ENCODE measurements around the gene CHAF1B. TPM values are rescaled to one million over a fixed set of nuclear protein-coding genes. Genes with fewer than 3 reads are reported as not detected.

The CHAF1B gene
- total RNA-seq, 1 experiment from 2014 or later: 20.7 TPM

DNA sequence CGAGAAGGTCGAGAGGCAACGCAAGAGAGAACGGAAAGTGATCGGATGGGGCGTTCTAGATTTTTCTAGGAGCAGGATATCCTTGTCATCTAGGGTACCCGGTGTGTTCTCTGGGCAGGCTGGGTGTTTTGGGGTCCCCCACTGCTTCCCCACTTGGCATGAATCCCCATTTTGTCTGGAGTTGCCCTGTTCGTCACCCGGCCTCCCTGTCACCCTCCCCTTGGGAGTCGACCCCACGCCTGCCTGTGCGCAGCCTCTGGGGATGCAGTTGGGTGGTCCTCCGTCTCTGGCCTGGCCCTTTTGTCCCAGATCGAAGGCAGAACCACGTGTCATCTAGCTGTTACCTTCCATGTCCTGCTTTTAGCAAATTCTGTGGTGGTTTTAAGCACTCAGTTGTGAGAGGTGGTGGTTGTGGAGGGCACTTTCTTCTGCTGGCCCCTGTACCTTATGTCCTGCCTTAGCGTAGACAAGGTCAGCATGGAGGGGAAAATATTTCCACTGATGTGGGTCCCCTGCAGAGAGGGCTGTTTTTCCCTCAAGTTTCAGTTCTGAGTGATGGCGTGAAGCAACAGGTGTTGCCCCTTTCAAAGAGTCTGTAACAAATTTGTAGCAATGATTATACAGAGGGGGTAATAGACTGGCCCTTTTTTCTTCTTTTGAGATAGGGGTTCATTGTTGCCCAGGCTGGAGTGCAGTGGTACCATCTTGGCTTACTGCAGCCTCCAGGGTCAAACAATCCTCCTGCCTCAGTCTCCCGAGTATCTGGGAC lies 35.6 kb downstream of the CHAF1B start:
- no peaks in the 10 kb centered on the region for H3K27me3 Mint-ChIP-seq (ENCODE audit: low read depth)
- H3K4me3 Mint-ChIP-seq: no peak overlapping the region
- ATAC-seq (no peak), DNase-seq (ENCODE audit: low spot score) (no peak)
- CTCF ChIA-PET: no interaction called here
- POLR2A ChIA-PET: interaction anchor here (0.6 kb wide), 1 partner anchor 42 kb away, joined by 6 read pairs; no protein-coding TSS in a partner anchor
- H3K4me1 Mint-ChIP-seq: peaks cover 22% of the 10 kb centered on the region
- no peak for TF ChIP-seq ATF2 (CRISPR knock-in tag; IDR thresholded peaks at IDR 0.05; ENCODE audit: borderline replicate concordance, low read depth)
- no peak for TF ChIP-seq JUN (CRISPR knock-in tag; IDR thresholded peaks at IDR 0.05)
- no peak for TF ChIP-seq ZNF232 (CRISPR knock-in tag; IDR thresholded peaks at IDR 0.05)
- TF ChIP-seq, protein P1, sequence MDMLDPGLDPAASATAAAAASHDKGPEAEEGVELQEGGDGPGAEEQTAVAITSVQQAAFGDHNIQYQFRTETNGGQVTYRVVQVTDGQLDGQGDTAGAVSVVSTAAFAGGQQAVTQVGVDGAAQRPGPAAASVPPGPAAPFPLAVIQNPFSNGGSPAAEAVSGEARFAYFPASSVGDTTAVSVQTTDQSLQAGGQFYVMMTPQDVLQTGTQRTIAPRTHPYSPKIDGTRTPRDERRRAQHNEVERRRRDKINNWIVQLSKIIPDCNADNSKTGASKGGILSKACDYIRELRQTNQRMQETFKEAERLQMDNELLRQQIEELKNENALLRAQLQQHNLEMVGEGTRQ (CRISPR knock-in tag; IDR thresholded peaks at IDR 0.05): no peak
- TF ChIP-seq, protein P2, sequence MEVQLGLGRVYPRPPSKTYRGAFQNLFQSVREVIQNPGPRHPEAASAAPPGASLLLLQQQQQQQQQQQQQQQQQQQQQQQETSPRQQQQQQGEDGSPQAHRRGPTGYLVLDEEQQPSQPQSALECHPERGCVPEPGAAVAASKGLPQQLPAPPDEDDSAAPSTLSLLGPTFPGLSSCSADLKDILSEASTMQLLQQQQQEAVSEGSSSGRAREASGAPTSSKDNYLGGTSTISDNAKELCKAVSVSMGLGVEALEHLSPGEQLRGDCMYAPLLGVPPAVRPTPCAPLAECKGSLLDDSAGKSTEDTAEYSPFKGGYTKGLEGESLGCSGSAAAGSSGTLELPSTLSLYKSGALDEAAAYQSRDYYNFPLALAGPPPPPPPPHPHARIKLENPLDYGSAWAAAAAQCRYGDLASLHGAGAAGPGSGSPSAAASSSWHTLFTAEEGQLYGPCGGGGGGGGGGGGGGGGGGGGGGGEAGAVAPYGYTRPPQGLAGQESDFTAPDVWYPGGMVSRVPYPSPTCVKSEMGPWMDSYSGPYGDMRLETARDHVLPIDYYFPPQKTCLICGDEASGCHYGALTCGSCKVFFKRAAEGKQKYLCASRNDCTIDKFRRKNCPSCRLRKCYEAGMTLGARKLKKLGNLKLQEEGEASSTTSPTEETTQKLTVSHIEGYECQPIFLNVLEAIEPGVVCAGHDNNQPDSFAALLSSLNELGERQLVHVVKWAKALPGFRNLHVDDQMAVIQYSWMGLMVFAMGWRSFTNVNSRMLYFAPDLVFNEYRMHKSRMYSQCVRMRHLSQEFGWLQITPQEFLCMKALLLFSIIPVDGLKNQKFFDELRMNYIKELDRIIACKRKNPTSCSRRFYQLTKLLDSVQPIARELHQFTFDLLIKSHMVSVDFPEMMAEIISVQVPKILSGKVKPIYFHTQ (CRISPR knock-in tag; IDR thresholded peaks at IDR 0.05): no peak
- TF ChIP-seq, protein P3, sequence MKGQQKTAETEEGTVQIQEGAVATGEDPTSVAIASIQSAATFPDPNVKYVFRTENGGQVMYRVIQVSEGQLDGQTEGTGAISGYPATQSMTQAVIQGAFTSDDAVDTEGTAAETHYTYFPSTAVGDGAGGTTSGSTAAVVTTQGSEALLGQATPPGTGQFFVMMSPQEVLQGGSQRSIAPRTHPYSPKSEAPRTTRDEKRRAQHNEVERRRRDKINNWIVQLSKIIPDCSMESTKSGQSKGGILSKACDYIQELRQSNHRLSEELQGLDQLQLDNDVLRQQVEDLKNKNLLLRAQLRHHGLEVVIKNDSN (CRISPR knock-in tag; IDR thresholded peaks at IDR 0.05): no peak
- no peak for TF ChIP-seq ZNF416 (CRISPR knock-in tag; IDR thresholded peaks at IDR 0.05)
- TF ChIP-seq ZNF671 (CRISPR knock-in tag; IDR thresholded peaks at IDR 0.05): no peak
- TF ChIP-seq ZNF423 (CRISPR knock-in tag; IDR thresholded peaks at IDR 0.05): no peak
- no peak for TF ChIP-seq SOX15 (CRISPR knock-in tag; IDR thresholded peaks at IDR 0.05)
- TF ChIP-seq TP53 (CRISPR knock-in tag; IDR thresholded peaks at IDR 0.05): no peak
- TF ChIP-seq IRF2 (CRISPR knock-in tag; IDR thresholded peaks at IDR 0.05; ENCODE audit: borderline replicate concordance, low read depth): no peak
- TF ChIP-seq FOXP4 (CRISPR knock-in tag; IDR thresholded peaks at IDR 0.05): no peak
- no peak for TF ChIP-seq ZNF121 (CRISPR knock-in tag; IDR thresholded peaks at IDR 0.05)
- TF ChIP-seq MYBL2 (CRISPR knock-in tag; IDR thresholded peaks at IDR 0.05): no peak
- H3K36me3 Mint-ChIP-seq: peaks cover 10% of the 10 kb centered on the region
- H3K9me3 Mint-ChIP-seq: no peaks in the 10 kb centered on the region
- H3K27ac Mint-ChIP-seq: no peak overlapping the region; the same call in 1 of the 2 replicates

GRCh38 chr21:36422279-36423098 lies 37.3 kb downstream of the CHAF1B start:
- H3K4me3 Mint-ChIP-seq: no peak overlapping the region
- no peaks in the 10 kb centered on the region for H3K36me3 Mint-ChIP-seq
- ATAC-seq (peak; percentile 79), DNase-seq (ENCODE audit: low spot score) (peak; percentile 84)
- peak; percentile 93 for TF ChIP-seq ZNF121 (CRISPR knock-in tag; IDR thresholded peaks at IDR 0.05)
- TF ChIP-seq CTCF (IDR thresholded peaks at IDR 0.05): peak; percentile 89; the same call in 1 of the 2 replicates
- TF ChIP-seq ZNF317 (CRISPR knock-in tag; IDR thresholded peaks at IDR 0.05; ENCODE audit: borderline replicate concordance, low read depth): 0 out of 2 replicates have a peak, but pooled peaks have one; percentile 29
- no peak for TF ChIP-seq CREB1 (CRISPR knock-in tag; IDR thresholded peaks at IDR 0.05)
- TF ChIP-seq GTF2I (CRISPR knock-in tag; conservative IDR thresholded peaks at IDR 0.05): 0 out of 2 replicates have a peak, but pooled peaks have one; percentile 48
- no peaks in the 10 kb centered on the region for H3K27me3 Mint-ChIP-seq (ENCODE audit: low read depth)
- H3K4me1 Mint-ChIP-seq: peaks cover 21% of the 10 kb centered on the region
- CTCF ChIA-PET: interaction anchor here (0.7 to 2.5 kb wide), 17 partner anchors 27 to 495 kb away, joined by 3 to 7 read pairs (median 5); partner anchors contain the start of genes CHAF1B and CLDN14
- no peaks in the 10 kb centered on the region for H3K9me3 Mint-ChIP-seq
- no peak overlapping the region; the same call in 1 of the 2 replicates for H3K27ac Mint-ChIP-seq
- POLR2A ChIA-PET: no interaction called here

Data from WTC11 (cell line).